GM23338 (cell line): Measurements from ENCODE around the gene NDST3. TPM values are rescaled to one million over a fixed set of nuclear protein-coding genes. Genes with fewer than 3 reads are reported as not detected.
A peak's percentile ranks its signal among the peaks of the same experiment; 100 is the strongest.

Source experiments
- ATAC-seq: fragments of 200-7000 bp; cut with Tn5 transposase; 3 replicates; pipeline ENCODE4 v1.9.1; 2020
- DNase-seq: peaks from one replicate; pipeline ENCODE4 v3.0.0-alpha.2; 2015; ENCODE audit warnings: low spot score
- H2AFZ ChIP-seq: fragments of 200-600 bp; sonication (generic); 2 replicates; pipeline ENCODE4 v1.8.0; 2016; ENCODE audit warnings: antibody characterized with exemption, mild to moderate bottlenecking, moderate library complexity
- H3F3A ChIP-seq: fragments of 200-600 bp; sonication (generic); replicated peaks from 2 replicates; pipeline ENCODE4 v1.8.0; 2017; ENCODE audit warnings: antibody characterized with exemption, mixed run types, low read depth
- H3K27ac ChIP-seq: fragments of 200-600 bp; sonication (generic); 2 replicates; pipeline ENCODE4 v1.6.1; 2016; ENCODE audit warnings: low read depth
- H3K27me3 ChIP-seq: fragments of 200-600 bp; sonication (generic); 2 replicates; pipeline ENCODE4 v1.8.0; 2016; ENCODE audit warnings: mild to moderate bottlenecking, mixed run types, moderate library complexity; ENCODE audit not compliant: insufficient read depth
- H3K36me3 ChIP-seq: fragments of 200-600 bp; sonication (generic); 2 replicates; pipeline ENCODE4 v1.8.0; 2016; ENCODE audit warnings: mild to moderate bottlenecking; ENCODE audit not compliant: insufficient read depth
- H3K4me1 ChIP-seq: fragments of 200-600 bp; sonication (generic); 2 replicates; pipeline ENCODE4 v1.8.0; 2016; ENCODE audit warnings: mild to moderate bottlenecking, moderate library complexity; ENCODE audit not compliant: insufficient read depth
- H3K4me2 ChIP-seq: fragments of 200-600 bp; sonication (generic); 2 replicates; pipeline ENCODE4 v1.7.1; 2017; ENCODE audit warnings: mixed run types
- H3K4me3 ChIP-seq: fragments of 200-600 bp; sonication (generic); 2 replicates; pipeline ENCODE4 v1.6.1; 2016; ENCODE audit warnings: mixed run types
- H3K79me2 ChIP-seq: fragments of 200-600 bp; sonication (generic); replicated peaks from 2 replicates; pipeline ENCODE4 v1.8.0; 2017; ENCODE audit warnings: mild to moderate bottlenecking; ENCODE audit not compliant: insufficient read depth
- H3K9me2 ChIP-seq: fragments of 200-600 bp; sonication (generic); 2 replicates; pipeline ENCODE4 v1.8.0; 2017; ENCODE audit not compliant: insufficient read depth
- H4K20me1 ChIP-seq: fragments of 200-600 bp; sonication (generic); replicated peaks from 2 replicates; pipeline ENCODE4 v1.8.0; 2017; ENCODE audit warnings: mild to moderate bottlenecking; ENCODE audit not compliant: insufficient read depth
- H3K27ac Mint-ChIP-seq: 2 replicates; pipeline ENCODE4 v1.8.0; 2020; ENCODE audit warnings: inconsistent platforms, mild to moderate bottlenecking, moderate library complexity, mixed read lengths
- H3K27me3 Mint-ChIP-seq: 3 replicates; pipeline ENCODE4 v1.8.0; 2022; ENCODE audit warnings: low read depth, mild to moderate bottlenecking, moderate library complexity, mixed read lengths, inconsistent platforms; ENCODE audit not compliant: insufficient read depth, poor library complexity
- H3K36me3 Mint-ChIP-seq: 3 replicates; pipeline ENCODE4 v1.8.0; 2021; ENCODE audit warnings: low read depth, mild to moderate bottlenecking, inconsistent platforms, moderate library complexity, mixed read lengths
- H3K4me1 Mint-ChIP-seq: 3 replicates; pipeline ENCODE4 v1.8.0; 2020; ENCODE audit warnings: mild to moderate bottlenecking, inconsistent platforms, mixed read lengths
- H3K4me3 Mint-ChIP-seq: 3 replicates; pipeline ENCODE4 v1.8.0; 2021; ENCODE audit warnings: moderate library complexity, mild to moderate bottlenecking, inconsistent platforms, mixed read lengths
- H3K9me3 Mint-ChIP-seq: 3 replicates; pipeline ENCODE4 v1.8.0; 2020; ENCODE audit warnings: moderate library complexity, mild to moderate bottlenecking, inconsistent platforms, mixed read lengths
- CREB1 ChIP-seq: fragments of 250-450 bp; sonication (Bioruptor Pico); IDR thresholded peaks from 2 replicates; pipeline ENCODE4 v1.5.0; 2020; ENCODE audit warnings: low read depth, mild to moderate bottlenecking, moderate library complexity
- EZH2 ChIP-seq: fragments of 200-600 bp; sonication (generic); IDR thresholded peaks from one replicate; pipeline ENCODE4 v1.8.0; 2017; ENCODE audit warnings: antibody characterized with exemption, mild to moderate bottlenecking, low read depth; ENCODE audit not compliant: unreplicated experiment
- EZH2phosphoT487 ChIP-seq: fragments of 200-600 bp; sonication (generic); IDR thresholded peaks from one replicate; pipeline ENCODE4 v1.8.1; 2018; ENCODE audit warnings: antibody characterized with exemption; ENCODE audit not compliant: unreplicated experiment
- JUNB ChIP-seq: IDR thresholded peaks from one replicate; pipeline ENCODE4 v1.6.1; 2016; ENCODE audit warnings: antibody characterized with exemption; ENCODE audit not compliant: unreplicated experiment
- NANOG ChIP-seq: IDR thresholded peaks from 2 replicates; pipeline ENCODE4 v1.6.1; 2016; ENCODE audit warnings: antibody characterized with exemption, borderline replicate concordance
- POLR2AphosphoS5 ChIP-seq: IDR thresholded peaks from 2 replicates; pipeline ENCODE4 v1.6.1; 2016; ENCODE audit warnings: antibody characterized with exemption, low read depth
- STAT1 ChIP-seq: IDR thresholded peaks from one replicate; pipeline ENCODE4 v1.6.1; 2016; ENCODE audit warnings: antibody characterized with exemption; ENCODE audit not compliant: unreplicated experiment
- ZNF114 ChIP-seq: fragments of 250-450 bp; sonication (Bioruptor Pico); IDR thresholded peaks from 2 replicates; pipeline ENCODE4 v1.5.0; 2020; ENCODE audit warnings: mild to moderate bottlenecking, moderate library complexity
- ZNF331 ChIP-seq: fragments of 250-450 bp; sonication (Bioruptor Pico); IDR thresholded peaks from 2 replicates; pipeline ENCODE4 v1.5.0; 2020; ENCODE audit warnings: low read depth, mild to moderate bottlenecking, moderate library complexity
- polyA plus RNA-seq: library from polyadenylated mRNA; unstranded; fragments of >200 nt; fragmentation: Nextera tagmentation; extraction: Ambion mirVana; gene quantifications from 2 replicates; pipeline ENCODE4 v1.2.1, GENCODE V29; 2016
- total RNA-seq: library from RNA; depleted of rRNA; stranded (reverse); fragments of >200 nt; shearing (Covaris generic); gene quantifications from 2 replicates; pipeline ENCODE4 v1.2.3, GENCODE V29; 2014
- TF ChIP-seq, protein P1 (sequence below): IDR thresholded peaks from 2 replicates; pipeline ENCODE4 v1.6.1; 2016; ENCODE audit warnings: antibody characterized with exemption
- TF ChIP-seq, protein P2 (sequence below): IDR thresholded peaks from one replicate; pipeline ENCODE4 v1.6.1; 2018; ENCODE audit warnings: antibody characterized with exemption; ENCODE audit not compliant: unreplicated experiment
- TF ChIP-seq, protein P3 (sequence below), 2 experiments: fragments of 200-600 bp in 1 of 2; sonication (generic) in 1 of 2; conservative IDR thresholded peaks; 2 replicates each; pipeline versions ENCODE4 v1.5.1 to v1.6.1; 2016 to 2017; ENCODE audit warnings: antibody characterized with exemption in 2 of 2, low read depth in 2 of 2, mild to moderate bottlenecking in 2 of 2, moderate library complexity in 1 of 2
- TF ChIP-seq, protein P4 (sequence below): fragments of 250-450 bp; sonication (Bioruptor Pico); IDR thresholded peaks from 2 replicates; pipeline ENCODE4 v1.5.0; 2020; ENCODE audit warnings: mild to moderate bottlenecking, moderate library complexity

Gene NDST3
- total and polyA plus RNA-seq, 2 experiments from 2014 or later, result 0.19 to 0.56 TPM

DNA sequence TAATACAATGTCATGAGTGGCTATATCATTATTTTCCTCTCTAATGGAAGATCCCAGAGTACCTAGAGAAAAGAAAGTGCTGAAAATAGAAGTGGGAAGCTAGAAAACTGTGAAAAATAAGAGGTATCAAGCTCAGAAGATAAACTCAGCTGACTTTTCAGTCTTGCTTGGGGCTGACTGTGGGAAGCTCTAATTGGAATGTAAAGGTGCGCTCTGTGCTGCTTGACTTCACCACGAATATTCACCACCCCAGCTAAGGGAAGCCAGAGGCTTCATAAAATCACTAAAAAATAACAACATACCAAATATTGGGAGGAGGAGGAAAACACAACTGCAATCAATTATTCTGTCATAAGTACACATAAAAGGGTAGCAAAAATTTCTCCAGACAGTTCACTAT lies 25.1 kb downstream of the NDST3 start:
- no peaks in the 10 kb centered on the region for H3F3A ChIP-seq
- Mint-ChIP-seq H3K4me3 (no peak overlapping the region), H3K4me1 (peaks cover 18% of the 10 kb centered on the region; the same call in 2 of the 3 replicates), H3K36me3 (no peaks in the 10 kb centered on the region), H3K27ac (peak overlapping the region; percentile 36), H3K27me3 (no peaks in the 10 kb centered on the region), H3K9me3 (no peaks in the 10 kb centered on the region)
- no peaks in the 10 kb centered on the region for H3K36me3 ChIP-seq
- no peaks in the 10 kb centered on the region; the same call in 1 of the 2 replicates for H3K9me2 ChIP-seq
- 0 out of 2 replicates have a peak, but pooled peaks cover 3% of the 10 kb centered on the region for H3K4me1 ChIP-seq
- peak overlapping the region; percentile 56; the same call in 1 of the 2 replicates for H3K27ac ChIP-seq
- no peaks in the 10 kb centered on the region for H3K79me2 ChIP-seq
- no peaks in the 10 kb centered on the region for H4K20me1 ChIP-seq
- H3K4me2 ChIP-seq, result 0 out of 2 replicates have a peak overlapping the region, but pooled peaks have one; percentile 5
- ATAC-seq (peak; percentile 69), DNase-seq (peak; percentile 48)
- no peak overlapping the region for H3K4me3 ChIP-seq
- TF ChIP-seq JUNB (no peak), CREB1 (CRISPR knock-in tag) (no peak), EZH2 (no peak), EZH2phosphoT487 (no peak), STAT1 (no peak), POLR2AphosphoS5 (no peak), ZNF331 (CRISPR knock-in tag) (no peak), ZNF114 (CRISPR knock-in tag) (no peak), NANOG (no peak)
- TF ChIP-seq, protein P1, sequence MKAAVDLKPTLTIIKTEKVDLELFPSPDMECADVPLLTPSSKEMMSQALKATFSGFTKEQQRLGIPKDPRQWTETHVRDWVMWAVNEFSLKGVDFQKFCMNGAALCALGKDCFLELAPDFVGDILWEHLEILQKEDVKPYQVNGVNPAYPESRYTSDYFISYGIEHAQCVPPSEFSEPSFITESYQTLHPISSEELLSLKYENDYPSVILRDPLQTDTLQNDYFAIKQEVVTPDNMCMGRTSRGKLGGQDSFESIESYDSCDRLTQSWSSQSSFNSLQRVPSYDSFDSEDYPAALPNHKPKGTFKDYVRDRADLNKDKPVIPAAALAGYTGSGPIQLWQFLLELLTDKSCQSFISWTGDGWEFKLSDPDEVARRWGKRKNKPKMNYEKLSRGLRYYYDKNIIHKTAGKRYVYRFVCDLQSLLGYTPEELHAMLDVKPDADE, result no peak
- TF ChIP-seq, protein P2, sequence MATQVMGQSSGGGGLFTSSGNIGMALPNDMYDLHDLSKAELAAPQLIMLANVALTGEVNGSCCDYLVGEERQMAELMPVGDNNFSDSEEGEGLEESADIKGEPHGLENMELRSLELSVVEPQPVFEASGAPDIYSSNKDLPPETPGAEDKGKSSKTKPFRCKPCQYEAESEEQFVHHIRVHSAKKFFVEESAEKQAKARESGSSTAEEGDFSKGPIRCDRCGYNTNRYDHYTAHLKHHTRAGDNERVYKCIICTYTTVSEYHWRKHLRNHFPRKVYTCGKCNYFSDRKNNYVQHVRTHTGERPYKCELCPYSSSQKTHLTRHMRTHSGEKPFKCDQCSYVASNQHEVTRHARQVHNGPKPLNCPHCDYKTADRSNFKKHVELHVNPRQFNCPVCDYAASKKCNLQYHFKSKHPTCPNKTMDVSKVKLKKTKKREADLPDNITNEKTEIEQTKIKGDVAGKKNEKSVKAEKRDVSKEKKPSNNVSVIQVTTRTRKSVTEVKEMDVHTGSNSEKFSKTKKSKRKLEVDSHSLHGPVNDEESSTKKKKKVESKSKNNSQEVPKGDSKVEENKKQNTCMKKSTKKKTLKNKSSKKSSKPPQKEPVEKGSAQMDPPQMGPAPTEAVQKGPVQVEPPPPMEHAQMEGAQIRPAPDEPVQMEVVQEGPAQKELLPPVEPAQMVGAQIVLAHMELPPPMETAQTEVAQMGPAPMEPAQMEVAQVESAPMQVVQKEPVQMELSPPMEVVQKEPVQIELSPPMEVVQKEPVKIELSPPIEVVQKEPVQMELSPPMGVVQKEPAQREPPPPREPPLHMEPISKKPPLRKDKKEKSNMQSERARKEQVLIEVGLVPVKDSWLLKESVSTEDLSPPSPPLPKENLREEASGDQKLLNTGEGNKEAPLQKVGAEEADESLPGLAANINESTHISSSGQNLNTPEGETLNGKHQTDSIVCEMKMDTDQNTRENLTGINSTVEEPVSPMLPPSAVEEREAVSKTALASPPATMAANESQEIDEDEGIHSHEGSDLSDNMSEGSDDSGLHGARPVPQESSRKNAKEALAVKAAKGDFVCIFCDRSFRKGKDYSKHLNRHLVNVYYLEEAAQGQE, result no peak
- TF ChIP-seq, protein P3, sequence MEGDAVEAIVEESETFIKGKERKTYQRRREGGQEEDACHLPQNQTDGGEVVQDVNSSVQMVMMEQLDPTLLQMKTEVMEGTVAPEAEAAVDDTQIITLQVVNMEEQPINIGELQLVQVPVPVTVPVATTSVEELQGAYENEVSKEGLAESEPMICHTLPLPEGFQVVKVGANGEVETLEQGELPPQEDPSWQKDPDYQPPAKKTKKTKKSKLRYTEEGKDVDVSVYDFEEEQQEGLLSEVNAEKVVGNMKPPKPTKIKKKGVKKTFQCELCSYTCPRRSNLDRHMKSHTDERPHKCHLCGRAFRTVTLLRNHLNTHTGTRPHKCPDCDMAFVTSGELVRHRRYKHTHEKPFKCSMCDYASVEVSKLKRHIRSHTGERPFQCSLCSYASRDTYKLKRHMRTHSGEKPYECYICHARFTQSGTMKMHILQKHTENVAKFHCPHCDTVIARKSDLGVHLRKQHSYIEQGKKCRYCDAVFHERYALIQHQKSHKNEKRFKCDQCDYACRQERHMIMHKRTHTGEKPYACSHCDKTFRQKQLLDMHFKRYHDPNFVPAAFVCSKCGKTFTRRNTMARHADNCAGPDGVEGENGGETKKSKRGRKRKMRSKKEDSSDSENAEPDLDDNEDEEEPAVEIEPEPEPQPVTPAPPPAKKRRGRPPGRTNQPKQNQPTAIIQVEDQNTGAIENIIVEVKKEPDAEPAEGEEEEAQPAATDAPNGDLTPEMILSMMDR (conservative IDR thresholded peaks at IDR 0.05; ENCODE audit: low read depth in 2 of 2), result no peak
- TF ChIP-seq, protein P4, sequence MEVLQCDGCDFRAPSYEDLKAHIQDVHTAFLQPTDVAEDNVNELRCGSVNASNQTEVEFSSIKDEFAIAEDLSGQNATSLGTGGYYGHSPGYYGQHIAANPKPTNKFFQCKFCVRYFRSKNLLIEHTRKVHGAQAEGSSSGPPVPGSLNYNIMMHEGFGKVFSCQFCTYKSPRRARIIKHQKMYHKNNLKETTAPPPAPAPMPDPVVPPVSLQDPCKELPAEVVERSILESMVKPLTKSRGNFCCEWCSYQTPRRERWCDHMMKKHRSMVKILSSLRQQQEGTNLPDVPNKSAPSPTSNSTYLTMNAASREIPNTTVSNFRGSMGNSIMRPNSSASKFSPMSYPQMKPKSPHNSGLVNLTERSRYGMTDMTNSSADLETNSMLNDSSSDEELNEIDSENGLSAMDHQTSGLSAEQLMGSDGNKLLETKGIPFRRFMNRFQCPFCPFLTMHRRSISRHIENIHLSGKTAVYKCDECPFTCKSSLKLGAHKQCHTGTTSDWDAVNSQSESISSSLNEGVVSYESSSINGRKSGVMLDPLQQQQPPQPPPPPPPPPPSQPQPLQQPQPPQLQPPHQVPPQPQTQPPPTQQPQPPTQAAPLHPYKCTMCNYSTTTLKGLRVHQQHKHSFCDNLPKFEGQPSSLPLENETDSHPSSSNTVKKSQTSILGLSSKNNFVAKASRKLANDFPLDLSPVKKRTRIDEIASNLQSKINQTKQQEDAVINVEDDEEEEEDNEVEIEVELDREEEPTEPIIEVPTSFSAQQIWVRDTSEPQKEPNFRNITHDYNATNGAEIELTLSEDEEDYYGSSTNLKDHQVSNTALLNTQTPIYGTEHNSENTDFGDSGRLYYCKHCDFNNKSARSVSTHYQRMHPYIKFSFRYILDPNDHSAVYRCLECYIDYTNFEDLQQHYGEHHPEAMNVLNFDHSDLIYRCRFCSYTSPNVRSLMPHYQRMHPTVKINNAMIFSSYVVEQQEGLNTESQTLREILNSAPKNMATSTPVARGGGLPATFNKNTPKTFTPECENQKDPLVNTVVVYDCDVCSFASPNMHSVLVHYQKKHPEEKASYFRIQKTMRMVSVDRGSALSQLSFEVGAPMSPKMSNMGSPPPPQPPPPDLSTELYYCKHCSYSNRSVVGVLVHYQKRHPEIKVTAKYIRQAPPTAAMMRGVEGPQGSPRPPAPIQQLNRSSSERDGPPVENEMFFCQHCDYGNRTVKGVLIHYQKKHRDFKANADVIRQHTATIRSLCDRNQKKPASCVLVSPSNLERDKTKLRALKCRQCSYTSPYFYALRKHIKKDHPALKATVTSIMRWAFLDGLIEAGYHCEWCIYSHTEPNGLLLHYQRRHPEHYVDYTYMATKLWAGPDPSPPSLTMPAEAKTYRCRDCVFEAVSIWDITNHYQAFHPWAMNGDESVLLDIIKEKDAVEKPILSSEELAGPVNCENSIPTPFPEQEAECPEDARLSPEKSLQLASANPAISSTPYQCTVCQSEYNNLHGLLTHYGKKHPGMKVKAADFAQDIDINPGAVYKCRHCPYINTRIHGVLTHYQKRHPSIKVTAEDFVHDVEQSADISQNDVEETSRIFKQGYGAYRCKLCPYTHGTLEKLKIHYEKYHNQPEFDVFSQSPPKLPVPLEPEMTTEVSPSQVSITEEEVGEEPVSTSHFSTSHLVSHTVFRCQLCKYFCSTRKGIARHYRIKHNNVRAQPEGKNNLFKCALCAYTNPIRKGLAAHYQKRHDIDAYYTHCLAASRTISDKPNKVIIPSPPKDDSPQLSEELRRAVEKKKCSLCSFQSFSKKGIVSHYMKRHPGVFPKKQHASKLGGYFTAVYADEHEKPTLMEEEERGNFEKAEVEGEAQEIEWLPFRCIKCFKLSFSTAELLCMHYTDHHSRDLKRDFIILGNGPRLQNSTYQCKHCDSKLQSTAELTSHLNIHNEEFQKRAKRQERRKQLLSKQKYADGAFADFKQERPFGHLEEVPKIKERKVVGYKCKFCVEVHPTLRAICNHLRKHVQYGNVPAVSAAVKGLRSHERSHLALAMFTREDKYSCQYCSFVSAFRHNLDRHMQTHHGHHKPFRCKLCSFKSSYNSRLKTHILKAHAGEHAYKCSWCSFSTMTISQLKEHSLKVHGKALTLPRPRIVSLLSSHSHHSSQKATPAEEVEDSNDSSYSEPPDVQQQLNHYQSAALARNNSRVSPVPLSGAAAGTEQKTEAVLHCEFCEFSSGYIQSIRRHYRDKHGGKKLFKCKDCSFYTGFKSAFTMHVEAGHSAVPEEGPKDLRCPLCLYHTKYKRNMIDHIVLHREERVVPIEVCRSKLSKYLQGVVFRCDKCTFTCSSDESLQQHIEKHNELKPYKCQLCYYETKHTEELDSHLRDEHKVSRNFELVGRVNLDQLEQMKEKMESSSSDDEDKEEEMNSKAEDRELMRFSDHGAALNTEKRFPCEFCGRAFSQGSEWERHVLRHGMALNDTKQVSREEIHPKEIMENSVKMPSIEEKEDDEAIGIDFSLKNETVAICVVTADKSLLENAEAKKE, result no peak
- no peak overlapping the region for H2AFZ ChIP-seq
- H3K27me3 ChIP-seq, result no peaks in the 10 kb centered on the region
